WERI-Rb-1 (cell line): ENCODE data around the gene MDFI.

Source experiments
- DNase-seq: peaks from one replicate; pipeline ENCODE4 v3.0.0-alpha.2; 2020
- H3K27ac ChIP-seq: fragments of 250-450 bp; sonication (Bioruptor Pico); 2 replicates; pipeline ENCODE4 v1.5.1; 2020; ENCODE audit warnings: mild to moderate bottlenecking, moderate library complexity
- H3K27me3 ChIP-seq: fragments of 250-450 bp; sonication (Bioruptor Pico); 2 replicates; pipeline ENCODE4 v1.5.1; 2021; ENCODE audit warnings: mild to moderate bottlenecking, low read depth, moderate library complexity; ENCODE audit not compliant: insufficient read depth, severe bottlenecking
- H3K36me3 ChIP-seq: fragments of 250-450 bp; sonication (Bioruptor Pico); 2 replicates; pipeline ENCODE4 v1.5.1; 2020; ENCODE audit warnings: mild to moderate bottlenecking, moderate library complexity
- H3K4me3 ChIP-seq: 2 replicates; pipeline ENCODE4 v1.5.1; 2011; ENCODE audit warnings: low read depth, mild to moderate bottlenecking, control low read depth, low read length
- H3K9me3 ChIP-seq: fragments of 250-450 bp; sonication (Bioruptor Pico); 2 replicates; pipeline ENCODE4 v1.5.1; 2021; ENCODE audit warnings: mild to moderate bottlenecking, moderate library complexity; ENCODE audit not compliant: severe bottlenecking
- TF ChIP-seq, protein P1 (sequence below): IDR thresholded peaks from 2 replicates; pipeline ENCODE4 v1.5.1; 2011; ENCODE audit warnings: low read depth, mild to moderate bottlenecking, control low read depth, inconsistent platforms, low read length

The MDFI gene

DNA sequence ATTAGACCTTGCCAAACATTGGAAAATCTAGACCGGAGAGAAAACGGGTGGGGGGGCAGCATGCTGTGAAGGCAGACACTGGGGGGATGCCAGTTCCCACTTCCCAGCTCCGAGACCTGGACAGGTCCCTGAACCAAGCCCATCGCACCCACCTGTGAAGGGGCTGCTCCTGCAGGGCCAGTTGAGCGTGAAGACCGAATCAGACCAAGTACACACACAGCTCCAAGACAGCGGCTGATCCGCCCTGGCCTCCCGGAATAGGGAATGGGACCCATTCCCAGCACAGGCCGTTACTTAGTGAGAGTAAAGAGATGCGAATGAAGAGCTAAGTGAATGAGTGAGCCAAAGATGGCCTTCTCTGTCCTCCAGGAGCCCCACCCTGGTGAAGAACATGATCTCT lies 41.5 kb upstream of the MDFI start:
- no peaks in the 10 kb centered on the region for H3K9me3 ChIP-seq
- DNase-seq = no peak
- H3K36me3 ChIP-seq = peaks cover 57% of the 10 kb centered on the region
- no peak overlapping the region for H3K4me3 ChIP-seq
- TF ChIP-seq, protein P1, sequence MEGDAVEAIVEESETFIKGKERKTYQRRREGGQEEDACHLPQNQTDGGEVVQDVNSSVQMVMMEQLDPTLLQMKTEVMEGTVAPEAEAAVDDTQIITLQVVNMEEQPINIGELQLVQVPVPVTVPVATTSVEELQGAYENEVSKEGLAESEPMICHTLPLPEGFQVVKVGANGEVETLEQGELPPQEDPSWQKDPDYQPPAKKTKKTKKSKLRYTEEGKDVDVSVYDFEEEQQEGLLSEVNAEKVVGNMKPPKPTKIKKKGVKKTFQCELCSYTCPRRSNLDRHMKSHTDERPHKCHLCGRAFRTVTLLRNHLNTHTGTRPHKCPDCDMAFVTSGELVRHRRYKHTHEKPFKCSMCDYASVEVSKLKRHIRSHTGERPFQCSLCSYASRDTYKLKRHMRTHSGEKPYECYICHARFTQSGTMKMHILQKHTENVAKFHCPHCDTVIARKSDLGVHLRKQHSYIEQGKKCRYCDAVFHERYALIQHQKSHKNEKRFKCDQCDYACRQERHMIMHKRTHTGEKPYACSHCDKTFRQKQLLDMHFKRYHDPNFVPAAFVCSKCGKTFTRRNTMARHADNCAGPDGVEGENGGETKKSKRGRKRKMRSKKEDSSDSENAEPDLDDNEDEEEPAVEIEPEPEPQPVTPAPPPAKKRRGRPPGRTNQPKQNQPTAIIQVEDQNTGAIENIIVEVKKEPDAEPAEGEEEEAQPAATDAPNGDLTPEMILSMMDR = no peak
- no peaks in the 10 kb centered on the region for H3K27me3 ChIP-seq
- no peak overlapping the region for H3K27ac ChIP-seq

DNA sequence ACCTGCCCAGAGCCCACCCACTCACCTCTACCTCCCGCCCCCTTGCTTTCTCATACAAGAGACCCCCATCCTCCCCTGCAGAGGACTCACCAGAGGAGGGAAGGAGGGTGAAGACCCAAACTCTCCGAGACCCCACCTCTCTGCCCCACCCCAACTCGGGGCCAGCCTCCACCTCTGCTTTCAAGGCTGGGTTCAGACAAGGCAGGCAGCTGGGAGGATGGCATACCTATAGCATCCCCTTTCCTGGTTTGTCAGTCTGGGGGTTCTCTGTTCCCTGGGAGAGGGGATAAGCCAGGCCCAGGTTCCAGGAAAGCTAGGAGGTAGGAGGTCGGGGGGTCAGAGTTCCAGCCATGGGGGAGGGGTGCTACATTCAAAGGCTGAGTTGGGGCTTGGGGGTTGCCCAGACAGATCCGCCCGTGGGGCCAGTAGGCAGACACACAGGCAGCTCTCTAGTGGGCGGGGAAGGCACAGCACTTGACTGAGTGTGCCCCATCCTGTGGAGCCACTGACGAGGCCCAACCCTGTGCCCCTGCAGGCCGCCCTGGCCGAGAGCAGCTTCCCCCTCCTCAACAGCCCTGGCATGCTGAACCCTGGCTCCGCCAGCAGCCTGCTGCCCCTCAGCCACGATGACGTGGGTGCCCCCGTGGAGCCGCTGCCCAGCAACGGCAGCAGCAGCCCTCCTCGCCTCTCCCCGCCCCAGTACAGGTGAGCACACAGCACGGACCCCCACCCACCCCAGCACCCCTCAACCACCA lies 40.8 kb upstream of the MDFI start:
- TF ChIP-seq, protein P1 = no peak
- Histone ChIP-seq H3K36me3 (peaks cover 51% of the 10 kb centered on the region), H3K9me3 (no peaks in the 10 kb centered on the region), H3K4me3 (no peak overlapping the region), H3K27ac (no peak overlapping the region), H3K27me3 (no peaks in the 10 kb centered on the region)
- no peak for DNase-seq

DNA sequence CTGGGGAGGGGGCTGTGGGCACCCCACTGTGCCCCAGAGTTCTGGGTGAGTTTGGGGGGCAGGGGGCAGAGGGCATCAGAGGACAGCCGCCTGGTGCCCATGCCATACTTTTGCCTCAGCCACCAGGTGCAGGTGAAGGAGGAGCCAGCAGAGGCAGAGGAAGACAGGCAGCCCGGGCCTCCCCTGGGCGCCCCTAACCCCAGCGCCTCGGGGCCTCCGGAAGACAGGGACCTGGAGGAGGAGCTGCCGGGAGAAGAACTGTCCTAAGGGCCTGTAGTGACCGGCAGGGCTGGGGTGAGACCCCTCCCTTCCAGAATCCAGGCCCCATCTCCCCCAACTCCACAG lies 39.6 kb upstream of the MDFI start:
- Histone ChIP-seq H3K36me3 (peaks cover 44% of the 10 kb centered on the region), H3K9me3 (no peaks in the 10 kb centered on the region), H3K27me3 (no peaks in the 10 kb centered on the region), H3K27ac (no peak overlapping the region), H3K4me3 (no peak overlapping the region)
- DNase-seq = no peak
- TF ChIP-seq, protein P1 = no peak

DNA sequence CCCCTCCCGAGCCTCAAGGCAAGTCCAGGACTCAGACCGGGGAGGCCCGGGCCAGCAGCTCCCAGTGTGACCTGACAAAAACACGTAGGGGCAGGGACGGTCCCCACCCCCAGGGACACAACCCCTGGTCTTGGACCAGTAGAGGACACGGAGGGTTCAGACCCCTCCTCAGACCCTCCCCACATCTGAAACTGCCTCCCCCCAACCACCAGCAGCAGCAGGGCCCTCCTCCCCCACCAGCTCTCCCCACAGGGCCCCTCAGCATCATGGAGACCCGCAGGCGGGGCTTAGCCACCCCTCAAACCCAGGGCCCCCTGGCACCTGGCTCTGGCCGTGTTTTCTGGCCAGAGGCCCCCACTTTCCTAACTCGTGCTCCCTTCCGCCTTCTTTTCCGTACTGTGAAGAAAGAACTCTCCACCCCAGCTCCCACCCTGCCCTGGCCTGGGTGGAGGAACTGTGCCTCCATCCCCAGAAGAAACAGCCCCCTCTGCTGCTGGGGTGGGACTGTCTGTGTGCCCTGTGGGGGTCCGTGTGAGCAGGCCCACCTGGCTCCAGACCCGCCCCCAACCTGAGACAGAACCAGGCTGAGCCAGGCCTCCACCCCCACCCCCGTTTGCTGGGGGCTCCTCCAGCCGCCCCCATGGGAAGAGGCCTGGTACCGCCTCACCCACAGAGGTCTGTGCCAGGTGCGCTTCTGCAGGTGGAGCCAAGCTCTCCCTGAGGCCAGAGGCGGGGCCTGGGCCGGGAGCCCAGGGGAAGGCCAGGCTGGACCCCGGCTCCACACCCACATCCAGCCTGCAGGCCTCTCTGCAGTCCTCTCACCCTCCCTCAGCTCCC lies 39.0 kb upstream of the MDFI start:
- H3K9me3 ChIP-seq = no peaks in the 10 kb centered on the region
- TF ChIP-seq, protein P1 = no peak
- no peak overlapping the region for H3K27ac ChIP-seq
- H3K36me3 ChIP-seq = peaks cover 39% of the 10 kb centered on the region
- no peak overlapping the region for H3K4me3 ChIP-seq
- no peak for DNase-seq
- H3K27me3 ChIP-seq = no peaks in the 10 kb centered on the region

DNA sequence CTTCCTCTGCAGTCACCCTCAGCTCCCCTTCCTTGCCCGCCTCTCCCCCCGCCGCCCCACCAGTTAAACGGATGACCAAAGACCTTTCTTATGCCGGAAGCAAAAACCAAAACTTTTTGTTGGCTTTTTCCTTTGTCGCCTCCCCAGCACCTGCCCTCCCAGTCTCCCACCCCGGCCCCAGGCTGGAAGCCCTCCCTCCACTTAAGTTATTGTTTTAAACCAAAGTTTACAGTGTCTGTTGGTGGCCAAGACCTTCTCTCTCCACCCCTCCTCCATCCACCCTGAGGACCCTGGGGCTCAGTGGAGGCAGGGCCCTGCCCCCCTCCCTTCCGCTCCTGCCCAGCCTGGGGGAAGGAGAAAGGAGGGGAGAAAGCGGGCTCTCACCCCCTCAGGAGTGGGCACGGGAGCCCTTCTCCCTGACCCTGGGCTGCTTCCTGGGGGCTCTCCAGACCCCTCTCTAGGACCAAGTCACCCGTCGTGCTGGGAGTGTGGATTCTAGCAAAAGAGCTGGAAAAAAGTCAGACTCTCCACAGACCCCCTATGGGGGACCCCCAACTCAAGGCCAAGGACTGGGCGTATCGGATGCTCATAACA lies 38.3 kb upstream of the MDFI start:
- H3K27ac ChIP-seq = no peak overlapping the region
- no peaks in the 10 kb centered on the region for H3K9me3 ChIP-seq
- no peak overlapping the region for H3K4me3 ChIP-seq
- H3K27me3 ChIP-seq = no peaks in the 10 kb centered on the region
- TF ChIP-seq, protein P1 = no peak
- DNase-seq = no peak
- peaks cover 33% of the 10 kb centered on the region for H3K36me3 ChIP-seq
